H9 (cell line): ENCODE data around the gene SMAP1. TPM values are rescaled to one million over a fixed set of nuclear protein-coding genes. Genes with fewer than 3 reads are reported as not detected.

Experiments used
- DNase-seq: peaks from one replicate; pipeline ENCODE4 v3.0.0-alpha.2; 2017
- H2AFZ ChIP-seq: one replicate; pipeline ENCODE4 v1.6.1; 2013; ENCODE audit warnings: mild to moderate bottlenecking, low read length, control low read depth, moderate library complexity
- H2AK5ac ChIP-seq: 2 replicates; pipeline ENCODE4 v1.6.1; 2013; ENCODE audit warnings: low read length, control low read depth, mixed read lengths; ENCODE audit not compliant: insufficient read length
- H2BK120ac ChIP-seq: one replicate; pipeline ENCODE4 v1.6.1; 2013; ENCODE audit warnings: low read depth, mild to moderate bottlenecking, low read length, control low read depth, inconsistent platforms; ENCODE audit not compliant: poor library complexity, severe bottlenecking
- H2BK12ac ChIP-seq: 2 replicates; pipeline ENCODE4 v1.6.1; 2013; ENCODE audit warnings: low read length, control low read depth, mixed read lengths, low read depth; ENCODE audit not compliant: insufficient read length
- H2BK15ac ChIP-seq: 2 replicates; pipeline ENCODE4 v1.6.1; 2013; ENCODE audit warnings: low read depth, low read length, control low read depth
- H2BK20ac ChIP-seq: one replicate; pipeline ENCODE4 v1.6.1; 2013; ENCODE audit warnings: low read depth, mild to moderate bottlenecking, low read length, control low read depth, inconsistent platforms; ENCODE audit not compliant: poor library complexity, severe bottlenecking
- H2BK5ac ChIP-seq: 2 replicates; pipeline ENCODE4 v1.6.1; 2013; ENCODE audit warnings: low read length, control low read depth, mixed read lengths; ENCODE audit not compliant: insufficient read length
- H3K14ac ChIP-seq: 2 replicates; pipeline ENCODE4 v1.6.1; 2013; ENCODE audit warnings: low read length, control low read depth; ENCODE audit not compliant: insufficient read depth
- H3K18ac ChIP-seq: 2 replicates; pipeline ENCODE4 v1.6.1; 2013; ENCODE audit warnings: low read depth, mild to moderate bottlenecking, mixed read lengths, low read length, control low read depth; ENCODE audit not compliant: insufficient read length
- H3K23ac ChIP-seq: 2 replicates; pipeline ENCODE4 v1.6.1; 2013; ENCODE audit warnings: low read length, control low read depth, mixed read lengths, low read depth; ENCODE audit not compliant: insufficient read length
- H3K23me2 ChIP-seq: 2 replicates; pipeline ENCODE4 v1.6.1; 2013; ENCODE audit warnings: low read depth, mild to moderate bottlenecking, mixed read lengths, low read length, control low read depth; ENCODE audit not compliant: insufficient read length, poor library complexity, severe bottlenecking
- H3K27ac ChIP-seq: 2 replicates; pipeline ENCODE4 v1.5.1; 2013; ENCODE audit warnings: low read length, control low read depth, mixed read lengths, low read depth; ENCODE audit not compliant: insufficient read length
- H3K27me3 ChIP-seq: 2 replicates; pipeline ENCODE4 v1.6.1; 2013; ENCODE audit warnings: low read length, control low read depth, inconsistent platforms; ENCODE audit not compliant: insufficient read depth
- H3K4ac ChIP-seq: 2 replicates; pipeline ENCODE4 v1.6.1; 2013; ENCODE audit warnings: low read depth, mild to moderate bottlenecking, control low read depth, inconsistent platforms, low read length, moderate library complexity
- H3K4me1 ChIP-seq: 2 replicates; pipeline ENCODE4 v1.6.1; 2013; ENCODE audit warnings: low read length, control low read depth, inconsistent platforms; ENCODE audit not compliant: insufficient read depth
- H3K4me2 ChIP-seq: 2 replicates; pipeline ENCODE4 v1.6.1; 2013; ENCODE audit warnings: low read length, control low read depth, mixed read lengths; ENCODE audit not compliant: insufficient read length, insufficient read depth
- H3K56ac ChIP-seq: 2 replicates; pipeline ENCODE4 v1.6.1; 2013; ENCODE audit warnings: low read depth, mild to moderate bottlenecking, mixed read lengths, low read length, control low read depth; ENCODE audit not compliant: insufficient read length
- H3K79me1 ChIP-seq: 2 replicates; pipeline ENCODE4 v1.6.1; 2013; ENCODE audit warnings: low read depth, mild to moderate bottlenecking, moderate library complexity, low read length, control low read depth, inconsistent platforms; ENCODE audit not compliant: insufficient read depth, poor library complexity, severe bottlenecking
- H3K79me2 ChIP-seq: 2 replicates; pipeline ENCODE4 v1.6.1; 2013; ENCODE audit warnings: low read length, control low read depth, inconsistent platforms; ENCODE audit not compliant: insufficient read depth
- H3K9ac ChIP-seq: 2 replicates; pipeline ENCODE4 v1.6.1; 2013; ENCODE audit warnings: low read length, control low read depth, mixed read lengths; ENCODE audit not compliant: insufficient read length; ENCODE audit errors: extremely low read depth
- H3K9me3 ChIP-seq: one replicate; pipeline ENCODE4 v1.6.1; 2013; ENCODE audit warnings: low read depth, low read length, inconsistent platforms; ENCODE audit not compliant: control insufficient read depth
- H3T11ph ChIP-seq: one replicate; pipeline ENCODE4 v1.6.1; 2013; ENCODE audit warnings: mild to moderate bottlenecking, low read length, control low read depth, inconsistent platforms
- H4K20me1 ChIP-seq: one replicate; pipeline ENCODE4 v1.6.1; 2013; ENCODE audit not compliant: control insufficient read depth, insufficient read length, insufficient read depth
- H4K5ac ChIP-seq: 2 replicates; pipeline ENCODE4 v1.6.1; 2013; ENCODE audit warnings: low read depth, mild to moderate bottlenecking, mixed read lengths, low read length, control low read depth; ENCODE audit not compliant: insufficient read length
- H4K8ac ChIP-seq: replicated peaks from 2 replicates; pipeline ENCODE4 v1.6.1; 2013; ENCODE audit warnings: low read length, control low read depth, mixed read lengths, low read depth; ENCODE audit not compliant: insufficient read length
- H4K91ac ChIP-seq: 2 replicates; pipeline ENCODE4 v1.6.1; 2013; ENCODE audit warnings: low read depth, mild to moderate bottlenecking, moderate library complexity, mixed read lengths, low read length, control low read depth; ENCODE audit not compliant: insufficient read length
- H3K27ac Mint-ChIP-seq, 3 experiments: 2 replicates in 2 of 3; 3 replicates in 1 of 3; pipeline ENCODE4 v1.8.0; 2020 to 2021; ENCODE audit warnings: mixed read lengths in 3 of 3, mild to moderate bottlenecking in 1 of 3, moderate library complexity in 1 of 3
- H3K27me3 Mint-ChIP-seq: 2 replicates; pipeline ENCODE4 v1.8.0; 2021; ENCODE audit warnings: low read depth, mild to moderate bottlenecking, moderate library complexity, mixed read lengths
- H3K36me3 Mint-ChIP-seq, 3 experiments: 2 replicates in 2 of 3; 3 replicates in 1 of 3; pipeline ENCODE4 v1.8.0; 2020 to 2021; ENCODE audit warnings: low read depth in 3 of 3, mixed read lengths in 3 of 3; ENCODE audit not compliant: insufficient read depth in 1 of 3
- H3K4me1 Mint-ChIP-seq, 2 experiments: 2 replicates each; pipeline ENCODE4 v1.8.0; 2020; ENCODE audit warnings: mixed read lengths in 2 of 2
- H3K4me3 Mint-ChIP-seq, 2 experiments: 2 replicates in 1 of 2; 3 replicates in 1 of 2; pipeline ENCODE4 v1.8.0; 2020 to 2021; ENCODE audit warnings: mild to moderate bottlenecking in 2 of 2, mixed read lengths in 2 of 2, moderate library complexity in 1 of 2
- H3K9me3 Mint-ChIP-seq, 2 experiments: 2 replicates in 1 of 2; 3 replicates in 1 of 2; pipeline ENCODE4 v1.8.0; 2020; ENCODE audit warnings: mild to moderate bottlenecking in 2 of 2, mixed read lengths in 2 of 2, moderate library complexity in 1 of 2
- WGBS: extraction: QIAGEN DNeasy Blood & Tissue Kit; methylation state at CpG from one replicate; pipeline ENCODE4 v1.1.7; 2013; ENCODE audit warnings: missing lambda C conversion rate, low lambda C conversion rate, mixed read lengths; ENCODE audit not compliant: insufficient read length; ENCODE audit errors: extremely low coverage; 5-methylcytosine and 5-hydroxymethylcytosine counted together
- total RNA-seq: library from RNA; stranded (reverse); gene quantifications from 2 replicates; pipeline ENCODE4 v1.2.1, GENCODE V29; 2021
- TF ChIP-seq, protein P1 (sequence below): fragments of 200-600 bp; sonication (generic); conservative IDR thresholded peaks from 3 replicates; pipeline ENCODE4 v1.8.0; 2021; ENCODE audit warnings: antibody characterized with exemption, mild to moderate bottlenecking

The SMAP1 gene
- total RNA-seq, 1 experiment from 2014 or later, result 29.3 TPM

DNA sequence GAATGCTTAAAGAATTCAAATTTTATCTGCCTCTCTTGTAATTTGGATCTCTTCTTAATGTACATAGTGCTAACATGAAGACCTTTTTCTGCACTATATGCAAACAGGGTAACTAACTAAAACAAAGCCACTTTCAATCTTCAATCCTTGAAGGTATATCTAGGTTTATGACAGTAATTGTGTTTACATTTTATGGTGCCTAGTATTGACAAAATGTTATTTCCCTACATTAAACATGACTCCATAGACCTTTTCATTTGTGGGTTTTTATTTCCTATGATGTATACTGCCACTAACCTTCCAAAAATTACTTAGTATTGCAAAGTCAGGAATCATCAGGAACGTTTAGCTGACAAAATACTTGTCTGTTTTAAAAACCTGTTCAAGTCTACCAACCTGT lies 193.2 kb downstream of the SMAP1 start:
- peaks cover 0 to 6% (median 0%) of the 10 kb centered on the region in 3 experiments; a peak in 1 of 7 replicates for H3K36me3 Mint-ChIP-seq
- Histone ChIP-seq H3K4ac (no peak overlapping the region), H4K8ac (no peak overlapping the region), H3K79me2 (no peaks in the 10 kb centered on the region), H3K23ac (no peak overlapping the region), H3K4me1 (peaks cover 6% of the 10 kb centered on the region), H4K5ac (no peak overlapping the region), H3T11ph (no peak overlapping the region), H2BK120ac (no peak overlapping the region), H2AFZ (no peak overlapping the region), H3K14ac (no peak overlapping the region), H3K9me3 (no peaks in the 10 kb centered on the region), H2BK15ac (no peak overlapping the region), H3K56ac (no peak overlapping the region), H3K27ac (no peak overlapping the region), H2BK5ac (no peak overlapping the region), H2BK20ac (no peak overlapping the region), H3K18ac (no peak overlapping the region), H2AK5ac (no peak overlapping the region), H3K79me1 (no peaks in the 10 kb centered on the region), H3K23me2 (no peaks in the 10 kb centered on the region), H3K4me2 (no peak overlapping the region), H4K91ac (no peak overlapping the region), H3K27me3 (no peaks in the 10 kb centered on the region), H2BK12ac (no peak overlapping the region), H3K9ac (no peak overlapping the region), H4K20me1 (no peaks in the 10 kb centered on the region)
- no peaks in the 10 kb centered on the region for H3K27me3 Mint-ChIP-seq
- TF ChIP-seq, protein P1, sequence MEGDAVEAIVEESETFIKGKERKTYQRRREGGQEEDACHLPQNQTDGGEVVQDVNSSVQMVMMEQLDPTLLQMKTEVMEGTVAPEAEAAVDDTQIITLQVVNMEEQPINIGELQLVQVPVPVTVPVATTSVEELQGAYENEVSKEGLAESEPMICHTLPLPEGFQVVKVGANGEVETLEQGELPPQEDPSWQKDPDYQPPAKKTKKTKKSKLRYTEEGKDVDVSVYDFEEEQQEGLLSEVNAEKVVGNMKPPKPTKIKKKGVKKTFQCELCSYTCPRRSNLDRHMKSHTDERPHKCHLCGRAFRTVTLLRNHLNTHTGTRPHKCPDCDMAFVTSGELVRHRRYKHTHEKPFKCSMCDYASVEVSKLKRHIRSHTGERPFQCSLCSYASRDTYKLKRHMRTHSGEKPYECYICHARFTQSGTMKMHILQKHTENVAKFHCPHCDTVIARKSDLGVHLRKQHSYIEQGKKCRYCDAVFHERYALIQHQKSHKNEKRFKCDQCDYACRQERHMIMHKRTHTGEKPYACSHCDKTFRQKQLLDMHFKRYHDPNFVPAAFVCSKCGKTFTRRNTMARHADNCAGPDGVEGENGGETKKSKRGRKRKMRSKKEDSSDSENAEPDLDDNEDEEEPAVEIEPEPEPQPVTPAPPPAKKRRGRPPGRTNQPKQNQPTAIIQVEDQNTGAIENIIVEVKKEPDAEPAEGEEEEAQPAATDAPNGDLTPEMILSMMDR, result no peak
- WGBS, result no CpG with 5 or more reads among the region's 1 CpG
- H3K9me3 Mint-ChIP-seq, result no peaks in the 10 kb centered on the region
- H3K27ac Mint-ChIP-seq, result no peak overlapping the region
- DNase-seq, result no peak
- H3K4me1 Mint-ChIP-seq, result peaks cover 10 to 14% of the 10 kb centered on the region in 2 experiments
- no peak overlapping the region for H3K4me3 Mint-ChIP-seq
